ENCODE data around the gene LDLRAP1. TPM values are rescaled to one million over a fixed set of nuclear protein-coding genes. Genes with fewer than 3 reads are reported as not detected.

The LDLRAP1 gene
- total RNA-seq, 4 donors from 2014 or later: 1.2 to 26.6 (median 7.7) TPM

DNA sequence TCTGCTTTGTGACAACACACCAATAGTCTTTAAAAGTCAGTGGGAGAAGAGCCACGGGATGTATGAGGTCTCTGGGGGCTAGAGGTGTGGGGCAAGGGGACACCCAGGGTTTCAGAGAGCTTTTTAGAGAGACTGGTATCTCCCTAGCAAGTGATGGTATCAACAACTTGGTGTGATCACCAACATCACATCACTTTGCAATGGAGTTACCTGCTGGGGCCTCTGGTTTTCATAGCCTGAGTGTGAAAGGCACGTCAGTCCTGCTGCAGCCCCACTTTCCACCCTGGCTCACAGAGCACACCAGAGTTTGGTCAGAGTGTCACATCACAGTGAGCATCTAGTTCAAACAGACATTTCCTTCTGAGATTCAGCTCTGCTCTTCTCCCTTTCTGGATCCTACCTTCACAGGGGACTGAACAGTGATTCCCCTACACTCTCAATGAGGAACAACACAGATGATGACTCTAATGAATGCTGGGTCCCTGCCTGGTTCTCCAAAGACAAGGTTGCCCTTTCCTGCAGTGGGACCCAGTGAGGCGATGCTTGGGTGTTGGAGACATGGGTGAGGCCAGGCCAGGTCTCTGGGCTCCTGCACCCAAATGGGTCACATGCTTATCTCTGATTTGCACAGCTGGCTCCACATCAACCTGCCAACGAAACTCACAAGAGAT is 71.2 kb downstream of the LDLRAP1 start:
- H3K4me1 ChIP-seq: peaks cover 0 to 13% of the 10 kb centered on the region in 2 donors
- TF ChIP-seq, protein P1, sequence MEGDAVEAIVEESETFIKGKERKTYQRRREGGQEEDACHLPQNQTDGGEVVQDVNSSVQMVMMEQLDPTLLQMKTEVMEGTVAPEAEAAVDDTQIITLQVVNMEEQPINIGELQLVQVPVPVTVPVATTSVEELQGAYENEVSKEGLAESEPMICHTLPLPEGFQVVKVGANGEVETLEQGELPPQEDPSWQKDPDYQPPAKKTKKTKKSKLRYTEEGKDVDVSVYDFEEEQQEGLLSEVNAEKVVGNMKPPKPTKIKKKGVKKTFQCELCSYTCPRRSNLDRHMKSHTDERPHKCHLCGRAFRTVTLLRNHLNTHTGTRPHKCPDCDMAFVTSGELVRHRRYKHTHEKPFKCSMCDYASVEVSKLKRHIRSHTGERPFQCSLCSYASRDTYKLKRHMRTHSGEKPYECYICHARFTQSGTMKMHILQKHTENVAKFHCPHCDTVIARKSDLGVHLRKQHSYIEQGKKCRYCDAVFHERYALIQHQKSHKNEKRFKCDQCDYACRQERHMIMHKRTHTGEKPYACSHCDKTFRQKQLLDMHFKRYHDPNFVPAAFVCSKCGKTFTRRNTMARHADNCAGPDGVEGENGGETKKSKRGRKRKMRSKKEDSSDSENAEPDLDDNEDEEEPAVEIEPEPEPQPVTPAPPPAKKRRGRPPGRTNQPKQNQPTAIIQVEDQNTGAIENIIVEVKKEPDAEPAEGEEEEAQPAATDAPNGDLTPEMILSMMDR (IDR thresholded peaks at IDR 0.05): no peak
- no peak for TF ChIP-seq POLR2A (IDR thresholded peaks at IDR 0.05)
- H3K9me3 ChIP-seq: no peaks in the 10 kb centered on the region
- intact Hi-C loops (cut with DNase I; ENCODE audit: low total_unique reads): loop anchor here (5.0 to 10.0 kb wide), 3 partner anchors 78 to 183 kb away; no protein-coding TSS in a partner anchor
- no peak overlapping the region for H3K27ac ChIP-seq
- H3K4me3 ChIP-seq: no peak overlapping the region
- H3K36me3 ChIP-seq: no peaks in the 10 kb centered on the region
- H3K27me3 ChIP-seq: no peaks in the 10 kb centered on the region
- no peak for DNase-seq

DNA sequence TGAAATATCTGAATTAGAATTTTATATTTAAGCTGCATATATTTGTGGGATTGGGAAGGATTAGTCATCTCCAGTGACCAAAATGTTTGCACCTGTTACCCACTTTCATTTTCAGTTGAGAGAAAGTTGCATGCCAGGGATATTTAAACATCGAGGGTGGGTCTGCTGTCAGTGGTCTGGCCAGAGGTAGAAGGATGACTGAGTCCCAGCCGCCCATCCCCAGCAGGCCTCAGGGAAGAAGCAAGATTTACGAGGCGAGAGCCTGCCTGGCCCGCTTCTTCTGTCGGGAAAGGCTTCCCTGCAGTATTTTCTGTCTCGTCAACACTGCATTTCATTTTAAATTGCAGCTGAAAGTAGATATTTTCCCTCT is 71.8 kb downstream of the LDLRAP1 start:
- no peak overlapping the region for H3K4me3 ChIP-seq
- no peaks in the 10 kb centered on the region for H3K27me3 ChIP-seq
- TF ChIP-seq, protein P1 (IDR thresholded peaks at IDR 0.05): no peak
- no peak for TF ChIP-seq POLR2A (IDR thresholded peaks at IDR 0.05)
- H3K4me1 ChIP-seq: peaks cover 0 to 15% of the 10 kb centered on the region in 2 donors
- intact Hi-C loops (cut with DNase I; ENCODE audit: low total_unique reads): loop anchor here (5.0 to 10.0 kb wide), 2 partner anchors 77 to 130 kb away; no protein-coding TSS in a partner anchor
- DNase-seq: no peak
- H3K27ac ChIP-seq: peak overlapping the region; percentile 79 to 94
- H3K9me3 ChIP-seq: no peaks in the 10 kb centered on the region
- no peaks in the 10 kb centered on the region for H3K36me3 ChIP-seq

- H3K27ac ChIP-seq: peak overlapping the region; percentile 79 to 94
- no peaks in the 10 kb centered on the region for H3K9me3 ChIP-seq
- no peak for DNase-seq
- TF ChIP-seq POLR2A (IDR thresholded peaks at IDR 0.05): no peak
- TF ChIP-seq, protein P1 (IDR thresholded peaks at IDR 0.05): no peak
- no peaks in the 10 kb centered on the region for H3K27me3 ChIP-seq
- intact Hi-C loops (cut with DNase I; ENCODE audit: low total_unique reads): loop anchor here (5.0 to 10.0 kb wide), 2 partner anchors 77 to 129 kb away; no protein-coding TSS in a partner anchor
- H3K4me3 ChIP-seq: peak overlapping the region; percentile 34 to 51
- H3K36me3 ChIP-seq: no peaks in the 10 kb centered on the region
- H3K4me1 ChIP-seq: peaks cover 0 to 15% of the 10 kb centered on the region in 2 donors
These were observed 72.2 kb downstream of the LDLRAP1 start for GRCh38 chr1:25615563-25616094.

- peaks cover 0 to 15% of the 10 kb centered on the region in 2 donors for H3K4me1 ChIP-seq
- no peaks in the 10 kb centered on the region for H3K9me3 ChIP-seq
- intact Hi-C loops (cut with DNase I; ENCODE audit: low total_unique reads): loop anchor here (5.0 to 10.0 kb wide), 2 partner anchors 76 to 128 kb away; no protein-coding TSS in a partner anchor
- peak within 1 kb of the TSS; percentile 44 to 68 for H3K4me3 ChIP-seq
- peak; percentile 85 to 87 for DNase-seq
- H3K36me3 ChIP-seq: no peaks in the 10 kb centered on the region
- H3K27ac ChIP-seq: peak within 1 kb of the TSS; percentile 79 to 94
- no peaks in the 10 kb centered on the region for H3K27me3 ChIP-seq
- TF ChIP-seq POLR2A (IDR thresholded peaks at IDR 0.05): peak in 1 of 2 donors; percentile 38
- TF ChIP-seq, protein P1 (IDR thresholded peaks at IDR 0.05): peak; percentile 29 to 63 (median 53)
These were observed 72.9 kb downstream of the LDLRAP1 start, which contains the start of gene MAN1C1 for GRCh38 chr1:25616095-25616986. Gene MAN1C1, plus strand, starts transcription at chr1:25616791. Its CDS starts 1,007 bp downstream, at chr1:25617798.
